Measurements from ENCODE around the gene MYOZ3.
A peak's percentile ranks its signal among the peaks of the same experiment; 100 is the strongest.

Gene MYOZ3

DNA sequence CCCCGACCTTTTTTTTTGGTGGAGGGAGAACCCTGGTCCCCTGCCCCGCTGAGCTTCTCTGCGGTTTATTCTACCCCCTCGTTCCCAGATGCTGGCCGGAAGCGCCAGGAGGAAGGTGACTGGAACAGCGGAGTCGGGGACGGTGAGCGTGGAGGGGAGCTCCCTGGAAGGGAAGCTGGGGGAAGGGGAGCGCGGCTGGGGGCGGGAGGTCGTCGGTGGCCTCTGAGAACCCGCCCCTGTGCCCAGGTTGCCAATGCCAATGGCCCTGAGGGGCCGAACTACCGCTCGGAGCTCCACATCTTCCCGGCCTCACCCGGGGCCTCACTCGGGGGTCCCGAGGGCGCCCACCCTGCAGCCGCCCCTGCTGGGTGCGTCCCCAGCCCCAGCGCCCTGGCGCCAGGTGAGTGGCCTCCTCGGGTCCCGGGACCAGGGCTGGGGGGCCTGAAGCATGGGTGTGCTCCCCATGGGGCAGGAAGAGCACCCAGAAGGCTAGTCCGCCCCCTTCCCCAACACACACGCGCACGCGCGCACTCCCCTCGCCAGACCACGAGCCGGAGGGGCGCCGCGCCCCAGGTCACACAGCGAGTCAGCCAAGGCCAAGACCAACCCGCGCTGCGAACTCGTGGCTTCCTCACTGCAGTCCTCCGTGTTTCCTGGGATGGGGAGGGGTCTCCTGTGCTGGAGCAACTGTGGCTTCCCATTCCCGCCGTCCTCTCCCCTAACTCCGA lies 10.6 kb downstream of the MYOZ3 start:
- ATAC-seq (ENCODE audit: low read depth): peak; percentile 54
- H3K27ac Mint-ChIP-seq: no peak overlapping the region
- DNase-seq (ENCODE audit: low spot score in 2 of 2): peak in 1 of 2 donors; percentile 35
- peak overlapping the region; percentile 71 for H3K4me3 Mint-ChIP-seq
- peaks cover 8% of the 10 kb centered on the region for H3K27me3 Mint-ChIP-seq
- no peaks in the 10 kb centered on the region for H3K4me1 Mint-ChIP-seq
- no peaks in the 10 kb centered on the region for H3K36me3 Mint-ChIP-seq
- H3K9me3 Mint-ChIP-seq: no peaks in the 10 kb centered on the region

DNA sequence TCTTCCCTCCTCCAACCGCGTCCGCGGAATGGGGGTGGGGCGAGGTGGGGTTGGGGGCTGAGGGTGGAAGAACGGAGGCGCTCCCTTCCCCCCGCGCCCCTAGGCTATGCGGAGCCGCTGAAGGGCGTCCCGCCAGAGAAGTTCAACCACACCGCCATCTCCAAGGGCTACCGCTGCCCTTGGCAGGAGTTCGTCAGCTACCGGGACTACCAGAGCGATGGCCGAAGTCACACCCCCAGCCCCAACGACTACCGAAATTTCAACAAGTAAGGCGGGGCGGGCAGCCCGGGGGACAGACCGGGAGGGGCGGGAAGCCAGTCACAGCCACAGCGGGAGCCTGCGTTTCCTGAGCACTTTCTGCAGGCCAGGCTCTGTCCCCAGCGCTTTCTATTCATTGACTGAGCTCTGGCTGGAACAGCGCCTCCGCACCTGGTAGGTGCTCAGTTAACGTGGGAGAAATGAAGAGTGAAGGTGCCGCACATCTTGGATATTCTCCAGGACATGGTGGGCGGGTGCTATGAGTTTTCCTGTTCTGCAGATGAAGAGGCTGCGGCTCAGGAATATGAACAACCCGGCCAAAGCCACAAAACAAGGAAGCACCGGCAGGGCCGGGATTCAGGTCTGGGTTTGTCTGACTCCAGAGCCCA lies 11.3 kb downstream of the MYOZ3 start:
- Mint-ChIP-seq H3K9me3 (no peaks in the 10 kb centered on the region), H3K27me3 (peaks cover 8% of the 10 kb centered on the region), H3K36me3 (no peaks in the 10 kb centered on the region), H3K4me3 (peak overlapping the region; percentile 71), H3K27ac (no peak overlapping the region), H3K4me1 (no peaks in the 10 kb centered on the region)
- ATAC-seq (ENCODE audit: low read depth): peak; percentile 51
- no peak for DNase-seq (ENCODE audit: low spot score in 2 of 2)

DNA sequence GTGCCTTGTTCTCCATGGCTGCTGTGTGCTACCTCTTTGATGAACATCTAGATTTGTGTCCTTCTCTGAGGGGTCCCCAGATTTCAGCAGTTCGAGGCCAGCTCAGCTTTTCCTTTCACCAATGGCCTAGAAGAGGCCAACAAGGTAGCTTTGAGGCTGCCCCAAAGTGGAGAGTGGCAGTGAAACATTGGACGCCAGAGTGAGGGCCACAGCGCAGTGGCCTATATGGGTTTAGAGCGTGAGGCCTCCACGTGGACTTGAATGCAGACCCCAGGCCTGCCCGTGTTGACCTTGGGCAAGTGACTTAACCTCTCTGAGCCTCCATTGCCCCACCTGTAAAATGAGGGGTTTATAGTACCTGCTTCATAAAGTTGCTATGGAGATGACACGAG lies 11.8 kb downstream of the MYOZ3 start:
- no peak for ATAC-seq (ENCODE audit: low read depth)
- no peak for DNase-seq (ENCODE audit: low spot score in 2 of 2)
- Mint-ChIP-seq H3K4me1 (no peaks in the 10 kb centered on the region), H3K4me3 (no peak overlapping the region), H3K27ac (no peak overlapping the region), H3K9me3 (no peaks in the 10 kb centered on the region), H3K27me3 (peaks cover 8% of the 10 kb centered on the region), H3K36me3 (no peaks in the 10 kb centered on the region)

DNA sequence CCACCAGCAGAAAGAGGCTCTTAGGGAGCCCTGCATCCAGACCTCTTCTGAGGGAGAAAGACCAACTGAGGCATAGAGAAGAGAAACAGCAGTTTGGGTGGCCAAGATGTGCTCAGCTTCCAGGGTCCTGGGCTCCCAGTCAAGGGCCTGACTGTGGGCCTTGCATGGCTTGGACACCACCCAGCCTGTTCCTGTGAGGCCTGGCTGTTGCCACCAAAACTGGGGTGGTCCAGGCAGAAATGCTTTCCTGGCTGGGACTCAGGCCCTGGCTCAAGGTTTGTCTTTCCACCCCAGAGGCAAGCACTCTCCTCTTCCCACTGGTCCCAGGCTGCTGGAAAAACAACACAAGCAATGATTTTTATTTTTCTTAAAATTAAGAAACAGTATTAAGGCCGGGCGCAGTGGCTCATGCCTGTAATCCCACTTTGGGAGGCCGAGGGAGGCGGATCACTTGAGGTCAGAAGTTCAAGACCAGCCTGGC lies 13.3 kb downstream of the MYOZ3 start:
- no peak for DNase-seq (ENCODE audit: low spot score in 2 of 2)
- ATAC-seq (ENCODE audit: low read depth): no peak
- Mint-ChIP-seq H3K9me3 (no peaks in the 10 kb centered on the region), H3K27me3 (peaks cover 8% of the 10 kb centered on the region), H3K36me3 (no peaks in the 10 kb centered on the region), H3K27ac (no peak overlapping the region), H3K4me3 (no peak overlapping the region), H3K4me1 (no peaks in the 10 kb centered on the region)

DNA sequence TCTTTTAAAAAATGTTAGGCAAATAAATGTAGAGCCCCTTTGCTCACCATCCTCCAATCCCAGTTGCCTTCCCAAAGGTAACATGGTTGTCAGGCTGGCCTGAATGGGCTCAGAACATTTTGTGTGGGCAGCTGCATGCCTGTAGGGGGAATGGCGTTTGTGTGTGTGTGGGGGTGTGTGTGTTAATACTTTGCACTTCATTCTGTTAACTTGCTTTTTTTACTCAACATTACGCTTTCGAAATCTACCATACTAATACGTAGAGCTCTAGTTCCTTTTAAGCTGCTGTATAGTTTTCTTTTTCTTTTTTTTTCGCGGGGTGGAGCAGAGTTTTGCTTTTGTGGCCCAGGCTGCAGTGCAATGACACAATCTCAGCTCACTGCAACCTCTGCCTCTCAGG lies 14.0 kb downstream of the MYOZ3 start:
- peaks cover 5% of the 10 kb centered on the region for H3K27me3 Mint-ChIP-seq
- H3K9me3 Mint-ChIP-seq: no peaks in the 10 kb centered on the region
- no peak overlapping the region for H3K4me3 Mint-ChIP-seq
- H3K4me1 Mint-ChIP-seq: no peaks in the 10 kb centered on the region
- no peaks in the 10 kb centered on the region for H3K36me3 Mint-ChIP-seq
- no peak for ATAC-seq (ENCODE audit: low read depth)
- DNase-seq (ENCODE audit: low spot score in 2 of 2): no peak
- H3K27ac Mint-ChIP-seq: no peak overlapping the region

DNA sequence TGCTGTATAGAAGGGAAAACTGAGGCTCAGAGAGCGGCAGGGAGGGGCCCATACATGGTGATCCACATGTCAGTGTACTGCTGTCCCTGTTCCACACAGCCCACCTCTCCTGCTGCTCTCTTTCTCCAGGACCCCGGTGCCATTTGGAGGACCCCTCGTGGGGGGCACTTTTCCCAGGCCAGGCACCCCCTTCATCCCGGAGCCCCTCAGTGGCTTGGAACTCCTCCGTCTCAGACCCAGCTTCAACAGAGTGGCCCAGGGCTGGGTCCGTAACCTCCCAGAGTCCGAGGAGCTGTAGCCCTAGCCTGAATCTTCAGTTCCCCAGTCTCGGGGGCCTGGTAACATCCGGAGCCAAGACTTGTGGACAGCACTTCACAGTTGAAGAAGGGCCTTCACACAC lies 15.5 kb downstream of the MYOZ3 start:
- H3K4me1 Mint-ChIP-seq: no peaks in the 10 kb centered on the region
- H3K9me3 Mint-ChIP-seq: no peaks in the 10 kb centered on the region
- H3K4me3 Mint-ChIP-seq: no peak overlapping the region
- DNase-seq (ENCODE audit: low spot score in 2 of 2): no peak
- peaks cover 2% of the 10 kb centered on the region for H3K27me3 Mint-ChIP-seq
- H3K36me3 Mint-ChIP-seq: peaks cover 5% of the 10 kb centered on the region
- no peak overlapping the region for H3K27ac Mint-ChIP-seq
- no peak for ATAC-seq (ENCODE audit: low read depth)

DNA sequence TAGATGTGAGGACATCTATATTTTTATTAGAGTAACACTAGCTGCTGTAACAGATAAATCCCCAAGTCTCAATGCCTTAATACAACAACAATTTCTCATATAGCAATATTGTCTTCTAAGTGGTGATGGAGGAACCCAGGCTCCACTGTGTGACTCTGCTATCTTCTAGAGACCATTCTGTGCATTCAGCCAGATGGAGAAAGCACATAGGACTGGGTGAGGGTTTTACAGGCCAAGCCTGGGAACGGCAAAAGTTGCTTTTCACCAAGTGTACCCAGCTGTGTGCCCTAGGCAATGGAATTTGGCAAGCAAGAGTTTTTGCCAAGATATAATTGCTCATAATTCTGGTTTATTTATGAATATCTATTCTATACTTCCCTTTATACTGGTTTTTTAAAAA lies 28.1 kb downstream of the MYOZ3 start:
- Mint-ChIP-seq H3K27ac (no peak overlapping the region), H3K27me3 (no peaks in the 10 kb centered on the region), H3K4me1 (no peaks in the 10 kb centered on the region), H3K36me3 (peaks cover 27% of the 10 kb centered on the region), H3K9me3 (no peaks in the 10 kb centered on the region), H3K4me3 (no peak overlapping the region)
- ATAC-seq (ENCODE audit: low read depth) (no peak), DNase-seq (ENCODE audit: low spot score in 2 of 2) (no peak)

DNA sequence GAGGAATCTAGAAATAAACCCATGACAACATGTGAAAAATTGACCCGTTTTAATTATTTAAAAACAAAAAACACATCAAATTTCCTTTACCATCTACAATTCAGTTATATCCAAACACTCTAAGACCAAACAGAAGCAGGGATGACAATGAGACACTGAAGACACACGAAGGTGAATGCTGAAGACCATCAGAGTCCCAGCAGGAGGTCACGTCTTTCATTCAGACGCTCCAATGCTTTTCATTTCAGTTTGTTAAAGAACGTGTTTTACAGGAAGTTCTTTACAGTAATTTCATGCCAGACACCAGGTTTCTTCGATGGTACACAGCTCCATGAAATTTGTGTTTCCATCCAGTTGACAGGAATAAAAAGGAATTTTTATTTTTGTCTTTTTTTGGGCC lies 29.7 kb downstream of the MYOZ3 start:
- Mint-ChIP-seq H3K27ac (no peak overlapping the region), H3K27me3 (no peaks in the 10 kb centered on the region), H3K4me1 (no peaks in the 10 kb centered on the region), H3K4me3 (no peak overlapping the region), H3K9me3 (no peaks in the 10 kb centered on the region), H3K36me3 (peaks cover 32% of the 10 kb centered on the region)
- no peak for ATAC-seq (ENCODE audit: low read depth)
- no peak for DNase-seq (ENCODE audit: low spot score in 2 of 2)

DNA sequence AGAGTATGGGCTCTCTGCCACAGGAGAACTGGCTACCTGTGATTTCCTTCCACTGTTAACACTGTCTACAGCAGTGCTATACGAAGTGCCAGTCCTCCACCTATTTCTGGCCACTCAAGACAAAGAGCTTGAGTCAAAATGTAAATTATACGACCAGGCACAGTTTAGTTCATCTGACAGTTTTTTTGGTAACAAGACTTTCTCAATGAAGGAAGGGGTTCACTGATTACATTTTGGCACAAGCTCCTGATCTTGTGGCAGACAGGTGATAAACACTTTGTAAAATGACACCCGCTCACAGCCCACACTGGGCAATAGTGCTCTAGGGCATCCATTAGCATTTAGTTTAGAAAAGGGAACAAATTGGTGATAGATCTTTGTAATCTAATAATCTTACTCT lies 31.2 kb downstream of the MYOZ3 start:
- no peak for ATAC-seq (ENCODE audit: low read depth)
- H3K27me3 Mint-ChIP-seq: no peaks in the 10 kb centered on the region
- H3K36me3 Mint-ChIP-seq: peaks cover 34% of the 10 kb centered on the region
- H3K27ac Mint-ChIP-seq: no peak overlapping the region
- no peaks in the 10 kb centered on the region for H3K9me3 Mint-ChIP-seq
- H3K4me3 Mint-ChIP-seq: no peak overlapping the region
- H3K4me1 Mint-ChIP-seq: no peaks in the 10 kb centered on the region
- DNase-seq (ENCODE audit: low spot score in 2 of 2): no peak

DNA sequence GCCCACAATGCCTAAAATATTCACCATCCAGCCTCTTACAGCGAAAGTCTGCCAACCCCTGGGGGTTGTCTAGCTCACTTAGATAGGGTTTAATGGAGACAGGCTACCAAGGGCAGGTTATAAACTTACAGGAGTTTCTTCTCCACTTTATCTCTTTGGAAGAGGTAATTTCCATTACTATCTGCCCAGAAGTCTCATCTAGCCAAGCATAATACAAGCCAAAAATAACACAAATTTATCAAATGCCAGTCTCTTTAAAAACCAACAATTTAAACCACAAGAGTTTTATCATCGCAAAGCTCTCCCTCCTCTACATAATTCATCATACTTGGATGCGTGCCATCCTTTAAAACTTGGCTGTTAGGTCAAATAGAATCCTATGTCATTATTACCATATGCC lies 33.6 kb downstream of the MYOZ3 start:
- H3K9me3 Mint-ChIP-seq: no peaks in the 10 kb centered on the region
- peak overlapping the region; percentile 20 for H3K27ac Mint-ChIP-seq
- H3K4me1 Mint-ChIP-seq: peaks cover 3% of the 10 kb centered on the region
- ATAC-seq (ENCODE audit: low read depth) (no peak), DNase-seq (ENCODE audit: low spot score in 2 of 2) (no peak)
- H3K27me3 Mint-ChIP-seq: no peaks in the 10 kb centered on the region
- peaks cover 29% of the 10 kb centered on the region for H3K36me3 Mint-ChIP-seq
- no peak overlapping the region for H3K4me3 Mint-ChIP-seq

DNA sequence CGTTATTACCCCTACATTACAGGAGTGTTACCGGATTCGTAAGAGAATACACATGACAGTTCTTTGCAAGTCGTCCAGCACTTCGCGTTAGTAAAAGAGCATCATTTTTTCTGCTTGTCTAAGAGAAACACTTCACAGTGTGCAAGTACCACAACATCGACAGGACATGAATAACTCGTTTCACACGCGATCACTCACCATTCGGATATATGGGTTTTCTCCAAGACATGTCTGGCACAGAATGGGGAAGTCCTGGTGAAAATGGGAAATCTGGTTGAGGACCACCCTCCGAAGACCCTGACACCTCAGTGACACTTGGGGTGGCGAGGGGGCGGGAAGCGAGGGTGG lies 39.2 kb downstream of the MYOZ3 start:
- DNase-seq (ENCODE audit: low spot score in 2 of 2): no peak
- Mint-ChIP-seq H3K36me3 (peaks cover 8% of the 10 kb centered on the region), H3K4me3 (no peak overlapping the region), H3K27ac (no peak overlapping the region), H3K4me1 (peaks cover 3% of the 10 kb centered on the region), H3K9me3 (no peaks in the 10 kb centered on the region), H3K27me3 (no peaks in the 10 kb centered on the region)
- no peak for ATAC-seq (ENCODE audit: low read depth)

DNA sequence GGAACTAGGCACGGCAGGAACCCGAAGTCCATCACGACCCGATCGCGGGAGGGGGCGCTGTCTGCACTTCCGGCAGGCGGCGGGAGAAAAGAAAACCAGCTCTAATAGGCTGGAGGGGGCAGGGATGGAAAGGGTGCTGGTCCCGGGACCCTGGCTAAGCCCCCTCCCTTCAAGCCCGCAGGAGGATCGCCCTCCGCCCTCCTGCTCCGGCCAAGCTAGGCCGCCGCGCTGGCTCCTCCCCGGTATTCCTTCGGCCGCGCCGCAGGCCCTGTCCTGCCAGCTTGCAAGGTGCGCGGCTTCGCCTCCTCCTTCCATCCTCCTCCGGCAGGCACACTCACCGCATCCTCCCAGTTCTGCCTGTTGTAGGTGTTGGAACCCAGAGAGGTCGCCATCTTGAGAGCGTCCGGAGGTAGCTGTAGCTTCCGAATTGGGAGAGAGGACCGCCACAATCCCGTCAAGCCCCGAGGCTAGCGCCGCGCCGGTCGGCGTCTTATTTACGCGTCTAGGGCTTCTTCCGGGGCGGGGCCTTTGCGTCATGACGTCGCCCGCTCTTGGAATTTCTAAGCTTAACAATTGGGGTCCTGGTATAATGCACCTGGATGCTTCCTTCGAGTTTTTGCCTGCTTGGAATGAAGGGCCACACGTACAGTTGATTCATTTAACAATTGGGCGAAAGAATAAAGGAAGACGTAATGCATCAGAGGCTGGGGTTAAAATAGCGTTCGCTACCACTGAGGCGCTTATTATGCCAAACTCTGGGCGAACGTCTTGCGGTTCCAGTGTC lies 39.7 kb downstream of the MYOZ3 start, which contains the start of gene RBM22:
Gene RBM22, minus strand, starts transcription at position 469 of the 784 bp plus-strand sequence. Its CDS starts 77 bp downstream, at position 392.
- Mint-ChIP-seq H3K36me3 (peaks cover 5% of the 10 kb centered on the region), H3K9me3 (no peaks in the 10 kb centered on the region), H3K4me3 (no peak within 1 kb of the TSS), H3K4me1 (peaks cover 3% of the 10 kb centered on the region), H3K27ac (no peak within 1 kb of the TSS), H3K27me3 (no peaks in the 10 kb centered on the region)
- peak; percentile 81 to 82 for DNase-seq (ENCODE audit: low spot score in 2 of 2)
- ATAC-seq (ENCODE audit: low read depth): peak; percentile 96

DNA sequence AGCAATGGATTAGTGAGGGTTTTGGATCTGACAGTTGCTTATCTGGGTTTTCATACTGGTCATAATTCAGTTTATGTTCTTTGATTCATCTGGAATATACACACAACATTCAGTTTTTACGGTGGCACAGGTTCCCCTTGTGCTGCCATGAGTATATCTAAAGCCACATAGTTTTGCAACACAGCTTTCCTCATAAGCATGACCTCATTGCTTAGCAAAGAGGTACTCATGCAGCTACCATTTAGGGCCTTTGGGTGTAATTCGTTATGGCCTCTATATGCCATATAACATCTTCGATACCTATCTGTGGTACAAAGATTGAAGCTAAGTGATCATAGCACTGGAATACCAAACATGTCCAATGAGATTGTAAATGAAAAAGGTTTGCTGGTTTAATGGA lies 42.7 kb downstream of the MYOZ3 start:
- Mint-ChIP-seq H3K4me3 (no peak overlapping the region), H3K9me3 (no peaks in the 10 kb centered on the region), H3K36me3 (peaks cover 11% of the 10 kb centered on the region), H3K27me3 (no peaks in the 10 kb centered on the region), H3K27ac (no peak overlapping the region), H3K4me1 (peaks cover 3% of the 10 kb centered on the region)
- ATAC-seq (ENCODE audit: low read depth) (no peak), DNase-seq (ENCODE audit: low spot score in 2 of 2) (no peak)

DNA sequence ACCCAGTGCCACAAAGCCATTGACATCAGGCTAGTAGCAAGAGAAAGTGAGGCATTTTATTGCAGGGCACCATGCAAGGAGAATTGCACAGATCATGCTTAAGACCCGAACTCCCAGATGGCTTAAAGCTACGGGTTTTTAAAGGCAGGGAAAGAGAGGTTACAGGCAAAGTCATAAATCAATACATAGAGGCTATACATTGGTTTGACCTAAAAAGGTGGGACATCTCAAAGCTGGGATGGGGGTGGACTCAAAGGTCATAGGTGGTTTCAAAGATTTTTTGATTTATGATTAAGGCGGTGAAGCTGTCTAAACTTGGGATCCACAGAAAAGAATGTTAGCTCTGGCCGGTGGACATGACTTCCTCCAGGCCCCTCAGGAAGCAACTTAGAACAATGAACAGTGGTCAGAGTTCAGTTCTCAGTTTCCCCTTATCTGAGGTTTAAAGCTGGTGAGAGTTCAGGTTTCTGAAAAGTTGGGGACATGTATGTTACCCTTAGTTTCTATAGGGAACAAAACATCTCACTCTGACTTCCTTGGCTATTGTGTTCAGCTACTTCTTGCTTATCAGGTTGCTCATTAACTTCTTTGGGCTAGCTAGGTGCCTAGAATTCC lies 45.8 kb downstream of the MYOZ3 start:
- Mint-ChIP-seq H3K4me3 (no peak overlapping the region), H3K27ac (no peak overlapping the region), H3K9me3 (no peaks in the 10 kb centered on the region), H3K4me1 (no peaks in the 10 kb centered on the region), H3K27me3 (no peaks in the 10 kb centered on the region), H3K36me3 (peaks cover 21% of the 10 kb centered on the region)
- no peak for ATAC-seq (ENCODE audit: low read depth)
- no peak for DNase-seq (ENCODE audit: low spot score in 2 of 2)

Measured in memory B cell (primary cell).